RWPE2 (cell line): ENCODE data around the gene DIDO1.

Experiments used
- ATAC-seq: fragments of 200-7000 bp; cut with Tn5 transposase; 3 replicates; pipeline ENCODE4 v1.9.1; 2021; ENCODE audit warnings: low read depth
- DNase-seq: peaks from one replicate; pipeline ENCODE4 v3.0.0-alpha.2; 2020; ENCODE audit warnings: low spot score
- H3K27ac ChIP-seq: fragments of 450-650 bp; 2 replicates; pipeline ENCODE4 v1.5.1; 2017; ENCODE audit warnings: mild to moderate bottlenecking; ENCODE audit not compliant: poor library complexity, severe bottlenecking
- H3K27me3 ChIP-seq: fragments of 250-450 bp; sonication (Bioruptor Pico); 2 replicates; pipeline ENCODE4 v1.5.1; 2021; ENCODE audit warnings: mild to moderate bottlenecking, moderate library complexity; ENCODE audit not compliant: insufficient read depth, poor library complexity, severe bottlenecking
- H3K36me3 ChIP-seq: fragments of 250-450 bp; sonication (Bioruptor Pico); 2 replicates; pipeline ENCODE4 v1.5.1; 2020; ENCODE audit warnings: low read depth, mild to moderate bottlenecking, moderate library complexity
- H3K4me1 ChIP-seq: fragments of 250-450 bp; sonication (Bioruptor Pico); 2 replicates; pipeline ENCODE4 v1.5.1; 2021; ENCODE audit warnings: mild to moderate bottlenecking, moderate library complexity; ENCODE audit not compliant: insufficient read depth, poor library complexity, severe bottlenecking
- H3K4me3 ChIP-seq: fragments of 250-450 bp; sonication (Bioruptor Pico); 2 replicates; pipeline ENCODE4 v1.5.1; 2021; ENCODE audit warnings: mild to moderate bottlenecking, moderate library complexity; ENCODE audit not compliant: severe bottlenecking
- H3K9me3 ChIP-seq: fragments of 250-450 bp; sonication (Bioruptor Pico); 2 replicates; pipeline ENCODE4 v1.5.1; 2021; ENCODE audit warnings: mild to moderate bottlenecking, moderate library complexity; ENCODE audit not compliant: severe bottlenecking
- TF ChIP-seq, protein P1 (sequence below): fragments of 450-650 bp; IDR thresholded peaks from one replicate; pipeline ENCODE4 v1.5.1; 2017; ENCODE audit warnings: mild to moderate bottlenecking, moderate library complexity; ENCODE audit not compliant: poor library complexity, severe bottlenecking

The DIDO1 gene

GRCh38 chr20:62840244-62841197 is 85.8 kb downstream of the DIDO1 start:
- DNase-seq (peak; percentile 85), ATAC-seq (no peak)
- Histone ChIP-seq H3K27me3 (no peaks in the 10 kb centered on the region), H3K4me3 (no peak overlapping the region), H3K4me1 (peaks cover 5% of the 10 kb centered on the region), H3K36me3 (peaks cover 8% of the 10 kb centered on the region), H3K9me3 (no peaks in the 10 kb centered on the region), H3K27ac (no peak overlapping the region)
- TF ChIP-seq, protein P1, sequence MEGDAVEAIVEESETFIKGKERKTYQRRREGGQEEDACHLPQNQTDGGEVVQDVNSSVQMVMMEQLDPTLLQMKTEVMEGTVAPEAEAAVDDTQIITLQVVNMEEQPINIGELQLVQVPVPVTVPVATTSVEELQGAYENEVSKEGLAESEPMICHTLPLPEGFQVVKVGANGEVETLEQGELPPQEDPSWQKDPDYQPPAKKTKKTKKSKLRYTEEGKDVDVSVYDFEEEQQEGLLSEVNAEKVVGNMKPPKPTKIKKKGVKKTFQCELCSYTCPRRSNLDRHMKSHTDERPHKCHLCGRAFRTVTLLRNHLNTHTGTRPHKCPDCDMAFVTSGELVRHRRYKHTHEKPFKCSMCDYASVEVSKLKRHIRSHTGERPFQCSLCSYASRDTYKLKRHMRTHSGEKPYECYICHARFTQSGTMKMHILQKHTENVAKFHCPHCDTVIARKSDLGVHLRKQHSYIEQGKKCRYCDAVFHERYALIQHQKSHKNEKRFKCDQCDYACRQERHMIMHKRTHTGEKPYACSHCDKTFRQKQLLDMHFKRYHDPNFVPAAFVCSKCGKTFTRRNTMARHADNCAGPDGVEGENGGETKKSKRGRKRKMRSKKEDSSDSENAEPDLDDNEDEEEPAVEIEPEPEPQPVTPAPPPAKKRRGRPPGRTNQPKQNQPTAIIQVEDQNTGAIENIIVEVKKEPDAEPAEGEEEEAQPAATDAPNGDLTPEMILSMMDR, result no peak

GRCh38 chr20:62839816-62840215 is 86.5 kb downstream of the DIDO1 start:
- H3K4me3 ChIP-seq, result no peak overlapping the region
- TF ChIP-seq, protein P1, result no peak
- ATAC-seq, result no peak
- no peak for DNase-seq
- H3K36me3 ChIP-seq, result peaks cover 1% of the 10 kb centered on the region; the same call in 1 of the 2 replicates
- no peak overlapping the region for H3K27ac ChIP-seq
- no peaks in the 10 kb centered on the region for H3K9me3 ChIP-seq
- H3K4me1 ChIP-seq, result peaks cover 5% of the 10 kb centered on the region
- no peaks in the 10 kb centered on the region for H3K27me3 ChIP-seq

DNA sequence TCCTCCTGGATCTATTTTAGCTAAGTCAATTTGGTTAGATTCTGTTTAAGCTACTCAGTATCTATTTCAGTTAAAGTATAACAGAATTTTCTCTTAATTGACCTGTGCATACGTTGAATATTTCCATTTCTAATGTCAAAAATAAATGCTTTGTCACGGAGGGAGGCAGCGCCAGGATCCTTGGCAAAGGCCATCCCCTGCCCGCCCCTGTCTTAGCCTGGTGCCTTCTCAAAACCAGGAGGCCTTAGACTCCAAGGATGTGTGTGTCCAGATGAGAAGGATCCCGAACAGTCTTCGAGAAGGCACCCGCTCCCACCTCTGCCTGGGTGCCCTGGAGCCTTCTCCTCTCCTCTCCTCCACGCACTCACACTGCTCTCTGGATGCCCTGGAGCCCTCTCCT is 87.0 kb downstream of the DIDO1 start:
- DNase-seq (no peak), ATAC-seq (0 out of 3 replicates have a peak, but pooled peaks have one; percentile 5)
- H3K9me3 ChIP-seq, result no peaks in the 10 kb centered on the region
- H3K36me3 ChIP-seq, result no peaks in the 10 kb centered on the region
- peaks cover 5% of the 10 kb centered on the region for H3K4me1 ChIP-seq
- H3K27ac ChIP-seq, result no peak overlapping the region
- TF ChIP-seq, protein P1, result no peak
- H3K27me3 ChIP-seq, result no peaks in the 10 kb centered on the region
- H3K4me3 ChIP-seq, result no peak overlapping the region

GRCh38 chr20:62838128-62838891 is 88.0 kb downstream of the DIDO1 start:
- DNase-seq, result peak; percentile 88
- Histone ChIP-seq H3K36me3 (no peaks in the 10 kb centered on the region), H3K9me3 (no peaks in the 10 kb centered on the region), H3K4me1 (peaks cover 5% of the 10 kb centered on the region), H3K27me3 (no peaks in the 10 kb centered on the region), H3K4me3 (no peak overlapping the region), H3K27ac (no peak overlapping the region)
- ATAC-seq, result peak; percentile 74
- TF ChIP-seq, protein P1, result no peak
